Mesenteric fat pad (tissue), 1 donor: Measurements from ENCODE around the gene KCTD21. TPM values are rescaled to one million over a fixed set of nuclear protein-coding genes. Genes with fewer than 3 reads are reported as not detected.
A peak's percentile ranks its signal among the peaks of the same experiment; 100 is the strongest.
"Not testable (repeated sequence)": the region's sequence is repeated elsewhere in the genome, so short reads cannot be mapped to it uniquely, and the experiment has no call there.

ENCODE experiments used
- DNase-seq: peaks from one replicate; pipeline ENCODE4 v3.0.0-alpha.2; 2020; ENCODE audit warnings: low spot score
- long read RNA-seq: library from polyadenylated mRNA; unstranded; transcript quantifications from one replicate; pipeline ENCODE4 v2.0.0, GENCODE V29; 2020
- total RNA-seq: library from RNA; stranded (reverse); fragmentation: NEBNext Ultra II Directional; extraction: Animal tissue kit (Norgen Biotek cat#: 25700); gene quantifications from one replicate; pipeline ENCODE4 v1.2.1, GENCODE V29; 2021
- donor health status: DM: yes; HTN: yes; CAD: no.

Gene KCTD21
- total RNA-seq, result 12.4 TPM
- long read RNA-seq, partial matches to known transcripts, result 0 of 10 reads
- long read RNA-seq, other reads (novel, unspliced or antisense), result 8 of 10 reads

GRCh38 chr11:78188286-78189173 is at the start of gene KCTD21, which contains the start of gene USP35:
KCTD21 (minus strand) TSS chr11:78188626; CDS start chr11:78174554, 14,072 bp downstream.
USP35 (plus strand) TSS chr11:78188919; CDS start chr11:78196246, 7,327 bp downstream.
- peak; percentile 99 for DNase-seq

GRCh38 chr11:78237293-78238046 is 49.0 kb upstream of the KCTD21 start:
- no peak for DNase-seq

- no peak for DNase-seq
Observed at GRCh38 chr11:78234006-78234405, 45.6 kb upstream of the KCTD21 start.

GRCh38 chr11:78233046-78233445 is 44.6 kb upstream of the KCTD21 start:
- DNase-seq, result not testable (repeated sequence)

- no peak for DNase-seq
Observed at GRCh38 chr11:78231962-78232501, 43.6 kb upstream of the KCTD21 start.

- DNase-seq, result no peak
Observed at GRCh38 chr11:78230161-78230877, 41.9 kb upstream of the KCTD21 start.

GRCh38 chr11:78229106-78229505 is 40.7 kb upstream of the KCTD21 start:
- no peak for DNase-seq

- DNase-seq, result no peak
Observed at GRCh38 chr11:78228467-78228866, 40.0 kb upstream of the KCTD21 start.

GRCh38 chr11:78227921-78228320 is 39.5 kb upstream of the KCTD21 start:
- DNase-seq, result no peak

- DNase-seq, result no peak
Observed at GRCh38 chr11:78226684-78227680, 38.6 kb upstream of the KCTD21 start.

- no peak for DNase-seq
Observed at GRCh38 chr11:78224906-78225420, 36.5 kb upstream of the KCTD21 start.

- no peak for DNase-seq
Observed at GRCh38 chr11:78224506-78224905, 36.1 kb upstream of the KCTD21 start.

GRCh38 chr11:78223320-78223954 is 35.0 kb upstream of the KCTD21 start:
- DNase-seq, result no peak

GRCh38 chr11:78222726-78223125 is 34.3 kb upstream of the KCTD21 start:
- DNase-seq, result not testable (repeated sequence)

- DNase-seq, result no peak
Observed at GRCh38 chr11:78221396-78222315, 33.2 kb upstream of the KCTD21 start.

GRCh38 chr11:78220218-78221157 is 32.1 kb upstream of the KCTD21 start:
- DNase-seq, result no peak
